Measurements from ENCODE around the gene SULT1A2.
"Not testable (repeated sequence)": the region's sequence is repeated elsewhere in the genome, so short reads cannot be mapped to it uniquely, and the experiment has no call there.

DNA sequence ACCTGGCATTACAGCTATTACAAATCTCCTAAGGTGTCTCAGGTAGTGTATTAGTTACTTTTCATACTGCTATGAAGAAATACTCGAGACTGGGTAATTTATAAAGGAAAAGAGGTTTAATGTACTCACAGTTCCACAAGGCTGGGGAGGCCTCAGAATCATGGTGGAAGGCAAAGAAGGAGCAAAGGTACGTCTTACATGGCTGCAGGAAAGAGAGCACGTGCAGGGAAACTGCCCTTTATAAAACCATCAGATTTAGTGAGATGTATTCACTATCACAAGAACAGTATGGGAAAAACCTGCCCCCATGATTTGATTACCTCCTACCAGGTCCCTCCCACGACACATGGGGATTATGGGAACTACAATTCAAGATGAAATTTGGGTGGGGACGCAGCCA, 34.1 kb upstream of the SULT1A2 start:
- not testable (repeated sequence) for TF ChIP-seq POLR2A (IDR thresholded peaks at IDR 0.05)
- TF ChIP-seq, protein P1, sequence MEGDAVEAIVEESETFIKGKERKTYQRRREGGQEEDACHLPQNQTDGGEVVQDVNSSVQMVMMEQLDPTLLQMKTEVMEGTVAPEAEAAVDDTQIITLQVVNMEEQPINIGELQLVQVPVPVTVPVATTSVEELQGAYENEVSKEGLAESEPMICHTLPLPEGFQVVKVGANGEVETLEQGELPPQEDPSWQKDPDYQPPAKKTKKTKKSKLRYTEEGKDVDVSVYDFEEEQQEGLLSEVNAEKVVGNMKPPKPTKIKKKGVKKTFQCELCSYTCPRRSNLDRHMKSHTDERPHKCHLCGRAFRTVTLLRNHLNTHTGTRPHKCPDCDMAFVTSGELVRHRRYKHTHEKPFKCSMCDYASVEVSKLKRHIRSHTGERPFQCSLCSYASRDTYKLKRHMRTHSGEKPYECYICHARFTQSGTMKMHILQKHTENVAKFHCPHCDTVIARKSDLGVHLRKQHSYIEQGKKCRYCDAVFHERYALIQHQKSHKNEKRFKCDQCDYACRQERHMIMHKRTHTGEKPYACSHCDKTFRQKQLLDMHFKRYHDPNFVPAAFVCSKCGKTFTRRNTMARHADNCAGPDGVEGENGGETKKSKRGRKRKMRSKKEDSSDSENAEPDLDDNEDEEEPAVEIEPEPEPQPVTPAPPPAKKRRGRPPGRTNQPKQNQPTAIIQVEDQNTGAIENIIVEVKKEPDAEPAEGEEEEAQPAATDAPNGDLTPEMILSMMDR (IDR thresholded peaks at IDR 0.05): not testable (repeated sequence)

Measured in body of pancreas (tissue), 4 donors.